ENCODE data around the gene CDC14A. TPM values are rescaled to one million over a fixed set of nuclear protein-coding genes. Genes with fewer than 3 reads are reported as not detected.
"Not testable (repeated sequence)": the region's sequence is repeated elsewhere in the genome, so short reads cannot be mapped to it uniquely, and the experiment has no call there.

The CDC14A gene
- total and polyA plus RNA-seq, 12 donors: 1.4 to 4.0 (median 3.1) TPM

DNA sequence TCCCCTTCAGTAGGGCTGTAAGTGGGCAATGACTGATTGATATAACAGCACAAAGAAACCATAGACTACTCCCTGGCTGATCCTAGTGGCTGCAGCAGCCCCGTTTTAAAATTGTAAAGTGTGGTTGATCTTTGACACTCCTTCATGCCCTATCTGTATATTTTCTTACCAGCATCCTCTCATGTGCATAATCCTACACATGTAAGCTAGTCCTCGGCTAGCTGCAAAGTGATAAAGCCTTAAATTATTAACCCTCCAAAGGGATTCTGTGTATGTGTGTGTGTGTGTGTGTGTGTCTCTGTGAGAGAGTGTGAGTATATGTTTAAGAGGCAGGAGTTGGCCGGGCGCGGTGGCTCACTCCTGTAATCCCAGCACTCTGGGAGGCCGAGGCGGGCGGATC is 30.8 kb upstream of the CDC14A start:
- Histone ChIP-seq H3K27ac (no peak overlapping the region), H3K9me3 (peaks cover 0 to 27% (median 13%) of the 10 kb centered on the region in 11 donors), H3K4me1 (peaks cover 0 to 12% (median 3%) of the 10 kb centered on the region in 9 donors), H3K27me3 (no peaks in the 10 kb centered on the region), H3K4me3 (no peak overlapping the region), H3K36me3 (no peaks in the 10 kb centered on the region)
- 90 to 91% methylated on average over 8 of the region's 8 CpGs for WGBS, 2 donors
- intact Hi-C loops (cut with DNase I): no loop called here
- TF ChIP-seq, protein P1, sequence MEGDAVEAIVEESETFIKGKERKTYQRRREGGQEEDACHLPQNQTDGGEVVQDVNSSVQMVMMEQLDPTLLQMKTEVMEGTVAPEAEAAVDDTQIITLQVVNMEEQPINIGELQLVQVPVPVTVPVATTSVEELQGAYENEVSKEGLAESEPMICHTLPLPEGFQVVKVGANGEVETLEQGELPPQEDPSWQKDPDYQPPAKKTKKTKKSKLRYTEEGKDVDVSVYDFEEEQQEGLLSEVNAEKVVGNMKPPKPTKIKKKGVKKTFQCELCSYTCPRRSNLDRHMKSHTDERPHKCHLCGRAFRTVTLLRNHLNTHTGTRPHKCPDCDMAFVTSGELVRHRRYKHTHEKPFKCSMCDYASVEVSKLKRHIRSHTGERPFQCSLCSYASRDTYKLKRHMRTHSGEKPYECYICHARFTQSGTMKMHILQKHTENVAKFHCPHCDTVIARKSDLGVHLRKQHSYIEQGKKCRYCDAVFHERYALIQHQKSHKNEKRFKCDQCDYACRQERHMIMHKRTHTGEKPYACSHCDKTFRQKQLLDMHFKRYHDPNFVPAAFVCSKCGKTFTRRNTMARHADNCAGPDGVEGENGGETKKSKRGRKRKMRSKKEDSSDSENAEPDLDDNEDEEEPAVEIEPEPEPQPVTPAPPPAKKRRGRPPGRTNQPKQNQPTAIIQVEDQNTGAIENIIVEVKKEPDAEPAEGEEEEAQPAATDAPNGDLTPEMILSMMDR (IDR thresholded peaks at IDR 0.05): no peak
- DNase-seq (no peak), ATAC-seq (no peak)

GRCh38 chr1:100322436-100323211 is 29.7 kb upstream of the CDC14A start:
- Histone ChIP-seq H3K36me3 (no peaks in the 10 kb centered on the region), H3K27ac (peak overlapping the region in 1 of 10 donors; percentile 34), H3K9me3 (peaks cover 0 to 24% (median 9%) of the 10 kb centered on the region in 11 donors), H3K4me3 (no peak overlapping the region), H3K27me3 (no peaks in the 10 kb centered on the region), H3K4me1 (peaks cover 0 to 12% (median 3%) of the 10 kb centered on the region in 9 donors)
- TF ChIP-seq, protein P1 (IDR thresholded peaks at IDR 0.05): no peak
- intact Hi-C loops (cut with DNase I): no loop called here
- ATAC-seq: peak in 1 of 8 donors; percentile 43
- 85 to 88% methylated on average over 1 of the region's 1 CpG for WGBS, 2 donors
- no peak for DNase-seq

- peak overlapping the region in 2 of 10 donors; percentile 3 to 34 for H3K27ac ChIP-seq
- peak in 1 of 2 donors; percentile 10 for DNase-seq
- H3K4me1 ChIP-seq: peaks cover 0 to 12% (median 3%) of the 10 kb centered on the region in 9 donors
- intact Hi-C loops (cut with DNase I): no loop called here
- H3K4me3 ChIP-seq: no peak overlapping the region
- H3K9me3 ChIP-seq: peaks cover 0 to 23% (median 9%) of the 10 kb centered on the region in 11 donors
- H3K27me3 ChIP-seq: no peaks in the 10 kb centered on the region
- WGBS, 2 donors: 80 to 81% methylated on average over 6 of the region's 6 CpGs
- no peaks in the 10 kb centered on the region for H3K36me3 ChIP-seq
- ATAC-seq: peak in 7 of 8 donors; percentile 14 to 91 (median 75)
- TF ChIP-seq, protein P1 (IDR thresholded peaks at IDR 0.05): no peak
Observed at GRCh38 chr1:100323419-100324106, 28.7 kb upstream of the CDC14A start.

- WGBS, 2 donors: 81 to 83% methylated on average over 7 of the region's 7 CpGs
- TF ChIP-seq, protein P1 (IDR thresholded peaks at IDR 0.05): no peak
- H3K36me3 ChIP-seq: no peaks in the 10 kb centered on the region
- no peak overlapping the region for H3K4me3 ChIP-seq
- H3K27ac ChIP-seq: no peak overlapping the region
- H3K9me3 ChIP-seq: peaks cover 0 to 2% (median 0%) of the 10 kb centered on the region in 11 donors
- H3K4me1 ChIP-seq: peaks cover 0 to 12% (median 3%) of the 10 kb centered on the region in 9 donors
- intact Hi-C loops (cut with DNase I): no loop called here
- DNase-seq: no peak
- H3K27me3 ChIP-seq: no peaks in the 10 kb centered on the region
- ATAC-seq: no peak
Observed at GRCh38 chr1:100325415-100326324, 26.6 kb upstream of the CDC14A start.

DNA sequence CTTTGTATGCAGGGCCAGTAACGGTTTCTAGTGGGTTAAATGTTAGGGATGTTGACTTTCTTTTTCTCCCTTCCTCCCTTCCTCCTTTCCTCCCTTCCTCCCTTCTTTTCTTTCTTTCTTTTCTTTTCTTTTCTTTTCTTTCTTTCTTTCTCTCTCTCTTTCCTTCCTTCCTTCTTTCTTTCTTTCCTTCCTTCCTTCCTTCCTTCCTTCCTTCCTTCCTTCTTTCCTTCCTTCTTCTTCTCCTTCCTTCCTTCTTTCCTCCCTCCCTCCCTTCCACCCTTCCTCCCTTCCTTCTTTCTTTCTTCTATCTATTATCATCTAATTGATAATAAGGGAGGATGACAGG is 26.0 kb upstream of the CDC14A start:
- ATAC-seq; intact Hi-C loops (cut with DNase I); H3K4me3 ChIP-seq; H3K9me3 ChIP-seq; H3K36me3 ChIP-seq; H3K27ac ChIP-seq; H3K27me3 ChIP-seq; DNase-seq: not testable (repeated sequence)
- 90 to 96% methylated on average over 1 of the region's 1 CpG for WGBS, 2 donors
- H3K4me1 ChIP-seq: peaks cover 0 to 12% (median 3%) of the 10 kb centered on the region in 9 donors

Measured in heart right ventricle (tissue), 16 donors.